PFSK-1 (cell line): ENCODE results near the gene U2AF2.

ENCODE experiments used
- FOXP2 ChIP-seq: optimal IDR thresholded peaks from 2 replicates; pipeline ENCODE3; 2011; ENCODE audit warnings: borderline replicate concordance, control low read depth, inconsistent platforms; ENCODE audit not compliant: insufficient read depth; ENCODE audit errors: extremely low read length, extremely low read depth
- POLR2AphosphoS5 ChIP-seq: IDR thresholded peaks from 2 replicates; pipeline ENCODE4 v1.6.1; 2012; ENCODE audit warnings: low read depth, mild to moderate bottlenecking, control low read depth, low read length, moderate library complexity
- REST ChIP-seq, 2 experiments: IDR thresholded peaks; 2 replicates each; pipeline versions ENCODE4 v1.6.1 to v1.8.0; 2011 to 2012; ENCODE audit warnings: low read depth in 2 of 2, low read length in 2 of 2, control low read depth in 1 of 2, inconsistent platforms in 1 of 2, mild to moderate bottlenecking in 1 of 2, moderate library complexity in 1 of 2; ENCODE audit not compliant: insufficient read depth in 1 of 2
- SIN3A ChIP-seq: IDR thresholded peaks from 2 replicates; pipeline ENCODE4 v1.6.1; 2012; ENCODE audit warnings: mild to moderate bottlenecking, low read length, moderate library complexity, borderline replicate concordance; ENCODE audit not compliant: insufficient read depth
- TAF1 ChIP-seq: IDR thresholded peaks from 2 replicates; pipeline ENCODE4 v1.6.1; 2012; ENCODE audit warnings: low read length, control low read depth, borderline replicate concordance; ENCODE audit not compliant: insufficient read depth

Gene U2AF2

GRCh38 chr19:55640043-55640576, 14.7 kb upstream of the U2AF2 start:
- TF ChIP-seq REST (IDR thresholded peaks at IDR 0.05; ENCODE audit: insufficient read depth in 1 of 2, low read depth in 2 of 2, low read length in 2 of 2) (no peak), TAF1 (no peak), POLR2AphosphoS5 (no peak), SIN3A (no peak), FOXP2 (peak; percentile 9)

GRCh38 chr19:55640577-55641425, 14.0 kb upstream of the U2AF2 start, which contains the start of gene ZNF580:
Gene ZNF580 (plus strand): TSS chr19:55641002. CDS start chr19:55642509, 1,507 bp downstream.
- no peak for TF ChIP-seq SIN3A
- peak; percentile 26 for TF ChIP-seq FOXP2
- TF ChIP-seq TAF1 = 0 out of 2 replicates have a peak, but pooled peaks have one; percentile 51

GRCh38 chr19:55641426-55642152, 13.2 kb upstream of the U2AF2 start:
- TF ChIP-seq POLR2AphosphoS5 (no peak), SIN3A (no peak), REST (IDR thresholded peaks at IDR 0.05; ENCODE audit: insufficient read depth in 1 of 2, low read depth in 2 of 2, low read length in 2 of 2) (no peak), TAF1 (no peak), FOXP2 (no peak)

GRCh38 chr19:55642153-55643002, 12.5 kb upstream of the U2AF2 start:
- TF ChIP-seq SIN3A (0 out of 2 replicates have a peak, but pooled peaks have one; percentile 35), POLR2AphosphoS5 (peak; percentile 51; the same call in 1 of the 2 replicates), TAF1 (no peak), REST (IDR thresholded peaks at IDR 0.05; ENCODE audit: insufficient read depth in 1 of 2, low read depth in 2 of 2, low read length in 2 of 2) (no peak), FOXP2 (no peak)
